Renal pelvis (tissue), 4 donors: ENCODE results near the gene DYNLT4. TPM values are rescaled to one million over a fixed set of nuclear protein-coding genes. Genes with fewer than 3 reads are reported as not detected.

Source experiments
- DNase-seq: peaks from one replicate; pipeline ENCODE4 v3.0.0-alpha.2; 2013
- polyA plus RNA-seq, 3 donors: library from polyadenylated mRNA; unstranded; fragments of 120-200 nt; gene quantifications; one replicate each; pipeline ENCODE4 v1.2.1, GENCODE V29; 2013; ENCODE audit not compliant: insufficient read length in 3 of 3

DYNLT4 gene
- polyA plus RNA-seq, 3 donors = 0.19 to 0.42 TPM; not detected in 1

DNA sequence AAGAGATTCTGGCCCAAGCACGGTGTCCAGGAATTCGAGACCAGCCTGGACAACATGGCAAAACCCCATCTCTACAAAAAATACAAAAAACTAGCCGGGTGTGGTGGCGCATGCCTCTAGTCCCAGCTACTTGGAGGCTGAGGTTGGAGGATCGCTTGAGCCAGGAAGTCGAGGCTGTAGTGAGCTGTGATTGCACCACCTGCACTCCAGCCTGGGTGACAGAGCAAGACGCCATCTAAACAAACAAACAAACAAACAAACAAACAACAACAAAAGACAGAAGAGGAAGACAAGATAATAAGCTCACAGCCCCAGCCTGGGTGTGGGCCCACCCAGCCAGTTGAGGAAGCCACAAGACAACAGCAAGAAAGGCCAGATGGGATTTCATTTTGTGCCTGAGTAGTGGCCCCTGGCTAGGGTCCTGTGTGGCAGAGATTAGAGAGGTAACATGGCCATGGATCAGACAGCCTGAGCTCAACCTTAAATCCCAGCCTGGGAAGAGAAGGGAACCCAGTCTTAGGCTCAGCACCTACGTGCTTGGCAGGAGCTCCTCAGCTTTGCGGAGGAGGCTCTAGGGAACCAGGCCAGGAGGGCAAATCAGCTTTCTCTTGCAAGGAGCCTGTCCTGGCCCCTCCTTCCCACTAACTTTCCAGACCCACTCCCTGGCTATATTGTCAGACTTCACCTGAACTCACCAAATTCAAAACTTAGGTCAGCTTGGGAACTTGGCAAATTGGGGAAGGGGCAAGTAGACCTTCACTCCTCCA lies 14.2 kb downstream of the DYNLT4 start:
- no peak for DNase-seq

- DNase-seq = no peak
These were observed 16.0 kb downstream of the DYNLT4 start for GRCh38 chr1:44790968-44791801.

GRCh38 chr1:44788120-44788860 lies 18.9 kb downstream of the DYNLT4 start, which contains the start of gene BEST4:
Gene BEST4 (minus strand): TSS chr1:44788170. CDS start chr1:44787705, 465 bp downstream.
- DNase-seq = no peak

GRCh38 chr1:44787506-44787905 lies 19.6 kb downstream of the DYNLT4 start:
- no peak for DNase-seq

- DNase-seq = no peak
These were observed 20.2 kb downstream of the DYNLT4 start for GRCh38 chr1:44786841-44787426.

GRCh38 chr1:44786138-44786840 lies 20.9 kb downstream of the DYNLT4 start:
- DNase-seq = no peak

DNA sequence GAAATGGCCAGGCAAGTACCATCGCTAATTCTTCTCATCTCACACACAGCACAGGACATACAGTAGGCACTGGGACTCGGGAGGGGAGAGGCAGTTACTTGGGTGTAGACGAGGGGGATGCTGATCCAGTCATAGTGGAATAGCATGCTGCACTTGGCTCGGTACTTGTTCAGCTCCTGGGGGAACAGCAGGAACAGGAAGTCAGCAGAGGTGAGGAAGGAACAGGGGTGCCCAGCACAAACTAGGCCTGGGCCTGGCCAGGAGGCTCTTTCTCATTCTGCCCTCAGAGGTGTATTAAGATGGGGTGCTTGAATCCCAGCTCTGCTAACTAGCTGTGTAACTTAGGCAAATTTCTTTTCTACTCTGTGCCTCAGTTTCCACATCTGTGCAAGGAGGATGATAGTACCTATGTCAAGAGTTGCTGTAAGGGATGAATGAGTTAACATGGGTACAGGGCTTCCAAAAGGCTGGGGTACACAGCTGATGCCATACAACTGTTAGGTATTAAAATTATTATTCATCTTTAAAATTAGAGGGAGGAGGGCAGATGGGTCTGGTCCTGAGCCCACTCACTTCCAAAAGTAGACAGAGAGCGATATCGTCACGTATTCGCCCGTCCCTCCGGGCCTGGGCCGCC lies 21.5 kb downstream of the DYNLT4 start:
- no peak for DNase-seq

GRCh38 chr1:44785029-44785380 lies 22.1 kb downstream of the DYNLT4 start:
- DNase-seq = no peak

DNA sequence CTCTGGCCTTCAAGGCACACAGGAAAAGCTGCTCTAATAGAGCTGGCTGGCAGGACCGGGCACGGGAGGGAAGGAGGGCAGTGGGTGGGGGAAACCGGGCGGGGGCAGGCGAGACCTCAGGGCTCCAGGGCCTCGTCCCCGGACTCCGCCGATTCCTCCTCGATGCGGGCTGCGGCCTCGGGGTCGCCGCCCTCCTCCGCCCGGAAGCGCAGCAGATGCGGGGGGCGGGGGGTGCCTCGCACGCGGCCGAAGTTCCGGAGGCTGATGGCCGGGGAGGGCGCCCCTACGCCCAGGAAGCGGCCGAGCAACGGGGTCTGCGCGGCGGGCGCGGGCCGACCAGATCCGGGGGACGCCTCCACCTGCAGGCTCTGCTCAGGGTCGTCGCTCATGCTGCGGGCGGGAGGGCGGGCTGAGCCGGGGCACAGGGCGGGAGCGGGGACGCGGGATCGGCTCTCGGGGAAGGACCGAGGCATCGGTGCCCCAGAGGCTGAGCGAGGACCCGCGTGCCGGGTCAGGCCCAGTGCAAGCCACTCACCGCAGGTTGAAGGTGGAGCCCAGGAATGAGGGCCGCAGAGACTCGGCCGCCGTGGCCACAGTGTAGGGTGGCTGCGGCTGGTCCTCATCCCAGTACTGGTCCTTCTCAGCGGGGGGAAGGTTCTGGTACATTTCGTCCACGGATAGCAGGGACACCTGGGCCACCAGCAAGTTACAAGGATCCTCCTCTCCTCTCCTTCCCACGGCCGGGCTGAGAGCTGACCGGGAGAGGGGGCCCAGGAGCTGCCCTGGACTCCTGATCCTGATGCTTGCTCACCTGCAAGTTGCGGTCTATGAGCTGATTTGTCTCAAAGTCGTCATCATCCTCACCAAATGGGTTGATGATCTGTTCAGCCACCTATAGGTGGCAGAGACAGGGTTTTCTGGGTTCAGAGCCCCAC lies 22.8 kb downstream of the DYNLT4 start:
- no peak for DNase-seq

DNA sequence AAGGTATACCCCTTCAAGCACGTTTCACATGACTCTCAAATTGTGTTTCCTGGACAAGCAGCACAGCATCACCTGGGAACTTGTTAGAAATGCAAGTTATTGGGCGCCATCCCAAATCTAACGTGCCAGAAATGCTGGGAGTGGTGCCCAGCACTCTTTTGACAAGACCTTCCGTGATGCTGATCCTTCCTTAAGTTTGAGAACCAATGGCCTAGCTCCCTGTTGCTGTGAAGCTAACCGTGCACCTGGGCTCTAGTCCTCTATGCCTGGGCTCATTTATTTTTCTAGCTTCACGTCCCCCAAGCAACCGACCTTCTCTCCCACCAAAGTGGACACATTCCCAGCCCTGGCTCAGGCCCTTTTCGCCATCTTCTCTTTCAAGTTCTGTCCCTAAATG lies 23.5 kb downstream of the DYNLT4 start:
- no peak for DNase-seq

- DNase-seq = no peak
These were observed 26.5 kb downstream of the DYNLT4 start for GRCh38 chr1:44780583-44781121.

- DNase-seq = no peak
These were observed 28.2 kb downstream of the DYNLT4 start for GRCh38 chr1:44778705-44779576.

DNA sequence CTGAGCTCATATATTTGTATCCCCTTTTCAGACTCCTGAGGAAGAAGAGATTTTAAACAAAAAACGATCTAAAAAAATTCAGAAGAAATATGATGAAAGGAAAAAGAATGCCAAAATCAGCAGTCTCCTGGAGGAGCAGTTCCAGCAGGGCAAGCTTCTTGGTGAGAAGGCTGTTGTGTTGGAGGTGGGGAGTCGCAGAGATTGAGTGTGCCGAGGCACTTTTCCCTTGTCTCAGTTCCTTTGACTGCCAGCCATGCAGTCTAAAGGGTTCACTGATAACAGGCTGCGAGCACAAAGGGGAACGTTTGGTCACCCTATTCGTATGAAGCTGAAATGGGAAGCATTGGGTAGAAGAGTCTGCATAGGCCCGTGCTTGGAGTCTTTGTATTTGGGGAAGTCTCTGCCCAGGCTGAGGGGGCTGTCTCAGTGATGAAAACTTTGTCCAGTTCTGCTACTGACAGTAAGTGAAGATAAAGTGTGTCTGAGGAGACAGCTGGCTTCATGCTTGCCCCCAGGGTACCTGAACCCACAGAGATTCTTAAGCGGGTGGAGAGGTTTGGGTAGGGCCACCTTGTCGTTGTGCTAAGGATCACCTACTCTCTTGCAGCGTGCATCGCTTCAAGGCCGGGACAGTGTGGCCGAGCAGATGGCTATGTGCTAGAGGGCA lies 29.0 kb downstream of the DYNLT4 start:
- no peak for DNase-seq

DNA sequence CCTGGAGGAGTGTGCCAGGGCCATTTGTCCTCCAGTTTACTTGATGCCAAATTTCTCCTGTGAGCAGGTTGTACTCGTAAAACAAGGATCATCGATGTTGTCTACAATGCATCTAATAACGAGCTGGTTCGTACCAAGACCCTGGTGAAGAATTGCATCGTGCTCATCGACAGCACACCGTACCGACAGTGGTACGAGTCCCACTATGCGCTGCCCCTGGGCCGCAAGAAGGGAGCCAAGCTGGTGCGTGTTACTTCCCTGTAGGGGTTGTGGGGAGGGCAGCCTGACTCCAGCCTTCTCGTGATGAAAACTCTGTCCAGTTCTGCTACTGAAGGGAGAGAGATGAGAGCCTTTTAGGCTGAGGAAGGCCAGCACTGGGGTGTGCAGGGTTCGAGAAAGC lies 29.6 kb downstream of the DYNLT4 start:
- no peak for DNase-seq

DNA sequence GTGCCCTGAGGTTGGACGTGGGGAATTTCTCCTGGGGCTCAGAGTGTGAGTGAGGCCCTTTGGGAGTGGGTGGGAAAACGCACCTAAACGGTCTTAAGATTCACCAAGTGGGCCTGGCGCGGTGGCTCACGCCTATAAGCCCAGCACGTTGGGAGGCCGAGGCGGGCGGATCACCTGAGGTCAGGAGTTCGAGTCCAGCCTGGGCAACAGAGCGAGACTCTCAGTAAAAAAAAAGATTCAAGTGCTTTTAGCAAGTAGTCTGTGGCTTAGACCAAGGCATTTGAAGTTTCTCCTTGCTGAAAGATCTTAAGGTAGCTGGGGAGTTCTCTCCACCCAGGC lies 30.5 kb downstream of the DYNLT4 start:
- DNase-seq = no peak

- no peak for DNase-seq
These were observed 31.0 kb downstream of the DYNLT4 start for GRCh38 chr1:44775930-44776729.
